HCT116 (cell line): ENCODE measurements around the gene TM4SF20. TPM values are rescaled to one million over a fixed set of nuclear protein-coding genes. Genes with fewer than 3 reads are reported as not detected.

Source experiments
- ATAC-seq: fragments of 200-7000 bp; cut with Tn5 transposase; 2 replicates; pipeline ENCODE4 v1.9.1; 2020; ENCODE audit warnings: mild to moderate bottlenecking, moderate library complexity
- BruUV-seq: library from RNA; stranded (reverse); fragments of 400-500 nt; replicated peaks from 2 replicates; lab custom pipeline; 2021; lab: Mats Ljungman, UMichigan
- CTCF ChIA-PET: fragments of 300-600 bp; sonication (Branson Sonifier 250); formaldehyde crosslinking; loops from one replicate; lab custom pipeline; 2021; ENCODE audit warnings: antibody characterized with exemption; lab: Charles Lee
- POLR2A ChIA-PET: fragments of 300-600, 350-600 bp; sonication (Branson Sonifier 250); formaldehyde crosslinking; loops from one replicate; lab custom pipeline; 2021; ENCODE audit warnings: antibody characterized with exemption; lab: Charles Lee
- RAD21 ChIA-PET, 2 experiments: fragments of 300-600 bp; sonication (Branson Sonifier 250); formaldehyde crosslinking; loops; one replicate each; lab custom pipeline; 2023; ENCODE audit warnings: low total read pairs in 2 of 2; ENCODE audit not compliant: uncharacterized antibody in 2 of 2, unreplicated experiment in 2 of 2, low non-redundant PET in 1 of 2; lab: Charles Lee
- DNase-seq: peaks from one replicate; pipeline ENCODE4 v3.0.0-alpha.2; 2010; ENCODE audit warnings: low read depth, low spot score
- H2AFZ ChIP-seq: fragments of 200-600 bp; shearing (Covaris generic), sonication (generic); 2 replicates; pipeline ENCODE4 v1.6.1; 2017; ENCODE audit warnings: low read depth, mixed run types, mixed read lengths, antibody characterized with exemption, low read length; ENCODE audit not compliant: poor library complexity, severe bottlenecking
- H3K27ac ChIP-seq: 2 replicates; pipeline ENCODE4 v1.5.1; 2012; ENCODE audit warnings: low read depth, low read length
- H3K27me3 ChIP-seq: fragments of 200-600 bp; sonication (generic); 2 replicates; pipeline ENCODE4 v1.6.1; 2016; ENCODE audit warnings: mixed run types, low read length, mixed read lengths; ENCODE audit not compliant: insufficient read depth
- H3K36me3 ChIP-seq, 2 experiments: fragments of 200-500 bp in 1 of 2; fragments of 200-600 bp in 1 of 2; sonication (Bioruptor generic) in 1 of 2; sonication (generic) in 1 of 2; 2 replicates each; pipeline versions ENCODE4 v1.5.1 to v1.6.1; 2014 to 2016; ENCODE audit warnings: low read length in 2 of 2, inconsistent platforms in 1 of 2, mixed read lengths in 1 of 2, mixed run types in 1 of 2; ENCODE audit not compliant: insufficient read depth in 2 of 2, control insufficient read depth in 1 of 2
- H3K4me1 ChIP-seq, 2 experiments: fragments of 200-600 bp in 1 of 2; sonication (generic) in 1 of 2; 2 replicates each; pipeline versions ENCODE4 v1.5.1 to v1.6.1; 2012 to 2017; ENCODE audit warnings: low read length in 2 of 2, inconsistent platforms in 1 of 2, mild to moderate bottlenecking in 1 of 2, mixed read lengths in 1 of 2, mixed run types in 1 of 2, moderate library complexity in 1 of 2; ENCODE audit not compliant: insufficient read depth in 2 of 2, control insufficient read depth in 1 of 2
- H3K4me2 ChIP-seq: fragments of 200-600 bp; sonication (generic); 2 replicates; pipeline ENCODE4 v1.6.1; 2017; ENCODE audit warnings: mixed run types, low read length, mixed read lengths
- H3K4me3 ChIP-seq, 2 experiments: fragments of 200-600 bp in 1 of 2; sonication (generic) in 1 of 2; replicated peaks in 1 of 2; 2 replicates each; pipeline ENCODE4 v1.5.1; 2011 to 2016; ENCODE audit warnings: low read length in 2 of 2, control low read depth in 1 of 2, low read depth in 1 of 2, mild to moderate bottlenecking in 1 of 2, mixed read lengths in 1 of 2, mixed run types in 1 of 2
- H3K79me2 ChIP-seq: fragments of 200-600 bp; sonication (generic); 2 replicates; pipeline ENCODE4 v1.6.1; 2017; ENCODE audit warnings: mild to moderate bottlenecking, mixed run types, low read length, moderate library complexity, mixed read lengths; ENCODE audit not compliant: insufficient read depth
- H3K9ac ChIP-seq: fragments of 200-600 bp; sonication (generic); 2 replicates; pipeline ENCODE4 v1.6.1; 2016; ENCODE audit warnings: low read length, mixed read lengths
- H3K9me2 ChIP-seq: fragments of 200-600 bp; sonication (generic), shearing (Covaris generic); 2 replicates; pipeline ENCODE4 v1.6.1; 2017; ENCODE audit warnings: mixed run types, mild to moderate bottlenecking, moderate library complexity; ENCODE audit not compliant: insufficient read depth
- H3K9me3 ChIP-seq, 2 experiments: fragments of 200-500 bp in 1 of 2; fragments of 200-600 bp in 1 of 2; sonication (Bioruptor generic) in 1 of 2; sonication (generic) in 1 of 2; 2 replicates each; pipeline ENCODE4 v1.6.1; 2014 to 2017; ENCODE audit warnings: low read length in 2 of 2, mixed read lengths in 2 of 2, inconsistent platforms in 1 of 2, low read depth in 1 of 2, mild to moderate bottlenecking in 1 of 2, mixed run types in 1 of 2, moderate library complexity in 1 of 2; ENCODE audit not compliant: control insufficient read depth in 1 of 2, insufficient read depth in 1 of 2
- H4K20me1 ChIP-seq: fragments of 200-600 bp; sonication (generic), shearing (Covaris generic); 2 replicates; pipeline ENCODE4 v1.6.1; 2017; ENCODE audit warnings: mixed run types, mild to moderate bottlenecking, moderate library complexity; ENCODE audit not compliant: insufficient read depth
- ATF3 ChIP-seq: IDR thresholded peaks from 2 replicates; pipeline ENCODE4 v1.6.1; 2012
- CBX3 ChIP-seq: IDR thresholded peaks from 2 replicates; pipeline ENCODE4 v1.6.1; 2012; ENCODE audit warnings: low read depth
- CEBPB ChIP-seq: IDR thresholded peaks from 2 replicates; pipeline ENCODE4 v1.6.1; 2012; ENCODE audit warnings: low read depth
- CTCF ChIP-seq, 3 experiments: fragments of 200-600 bp in 1 of 3; sonication (generic) in 1 of 3; IDR thresholded peaks in 2 of 3; conservative IDR thresholded peaks in 1 of 3; 2 replicates each; pipeline ENCODE4 v1.5.1; 2012 to 2017; ENCODE audit warnings: low read depth in 2 of 3, low read length in 2 of 3, antibody characterized with exemption in 1 of 3, borderline replicate concordance in 1 of 3, control low read depth in 1 of 3, mild to moderate bottlenecking in 1 of 3, mixed read lengths in 1 of 3, mixed run types in 1 of 3, moderate library complexity in 1 of 3; ENCODE audit not compliant: insufficient read depth in 1 of 3
- EGR1 ChIP-seq: IDR thresholded peaks from 2 replicates; pipeline ENCODE4 v1.6.1; 2012; ENCODE audit warnings: low read depth
- ELF1 ChIP-seq: IDR thresholded peaks from 2 replicates; pipeline ENCODE4 v1.6.1; 2012; ENCODE audit warnings: low read depth, borderline replicate concordance
- EZH2 ChIP-seq: fragments of 200-600 bp; sonication (generic); IDR thresholded peaks from 2 replicates; pipeline ENCODE4 v1.6.1; 2017; ENCODE audit warnings: antibody characterized with exemption, mixed run types
- EZH2phosphoT487 ChIP-seq: fragments of 200-600 bp; IDR thresholded peaks from 2 replicates; pipeline ENCODE4 v1.6.1; 2018; ENCODE audit warnings: antibody characterized with exemption, borderline replicate concordance
- FOSL1 ChIP-seq: IDR thresholded peaks from 2 replicates; pipeline ENCODE4 v1.6.1; 2012; ENCODE audit warnings: low read depth
- JUND ChIP-seq: IDR thresholded peaks from 2 replicates; pipeline ENCODE4 v1.6.1; 2012
- POLR2A ChIP-seq: IDR thresholded peaks from 2 replicates; pipeline ENCODE4 v1.7.0; 2011; ENCODE audit warnings: borderline replicate concordance; ENCODE audit not compliant: insufficient read depth, insufficient read length; ENCODE audit errors: extremely low read depth
- POLR2AphosphoS5 ChIP-seq: IDR thresholded peaks from 2 replicates; pipeline ENCODE4 v1.6.1; 2011; ENCODE audit warnings: mild to moderate bottlenecking, low read depth, low read length, moderate library complexity
- RAD21 ChIP-seq: IDR thresholded peaks from 2 replicates; pipeline ENCODE4 v1.6.1; 2012; ENCODE audit warnings: low read depth, mild to moderate bottlenecking
- REST ChIP-seq: IDR thresholded peaks from 2 replicates; pipeline ENCODE4 v1.6.1; 2012; ENCODE audit warnings: low read depth
- SIN3A ChIP-seq: IDR thresholded peaks from 2 replicates; pipeline ENCODE4 v1.6.1; 2012; ENCODE audit warnings: low read depth
- SP1 ChIP-seq: IDR thresholded peaks from 2 replicates; pipeline ENCODE4 v1.6.1; 2012; ENCODE audit warnings: low read depth
- SRF ChIP-seq: IDR thresholded peaks from 2 replicates; pipeline ENCODE4 v1.6.1; 2012; ENCODE audit warnings: low read depth
- TCF7L2 ChIP-seq: IDR thresholded peaks from 2 replicates; pipeline ENCODE4 v1.7.0; 2011; ENCODE audit warnings: borderline replicate concordance, inconsistent platforms; ENCODE audit not compliant: insufficient read depth, insufficient read length; ENCODE audit errors: extremely low read depth
- YY1 ChIP-seq: IDR thresholded peaks from 2 replicates; pipeline ENCODE4 v1.6.1; 2011; ENCODE audit warnings: low read length, low read depth, moderate library complexity, mild to moderate bottlenecking; ENCODE audit not compliant: insufficient replicate concordance; ENCODE audit errors: extremely low read depth
- ZFX ChIP-seq: fragments of 450-650 bp; IDR thresholded peaks from 2 replicates; pipeline ENCODE4 v1.6.1; 2017
- ZNF274 ChIP-seq: fragments of 200-500 bp; sonication (Bioruptor generic); IDR thresholded peaks from 2 replicates; pipeline ENCODE4 v1.6.1; 2014; ENCODE audit warnings: mild to moderate bottlenecking, low read depth, low read length, inconsistent platforms
- intact Hi-C: fragments of 100-400 bp; cut with micrococcal nuclease; formaldehyde crosslinking; loops from 2 replicates; pipeline ENCODE4 v1.10.0; 2022
- total RNA-seq: library from RNA; stranded (reverse); gene quantifications from one replicate; pipeline ENCODE4 v1.2.1, GENCODE V29; 2021; ENCODE audit not compliant: unreplicated experiment

Gene TM4SF20
- total RNA-seq, 1 experiment from 2014 or later = not detected

- ChIA-PET CTCF (no interaction called here), POLR2A (no interaction called here), RAD21 (interaction anchor here in 1 of 2 experiments (0.7 kb wide), 1 partner anchor 87 kb away, joined by 3 read pairs; no protein-coding TSS in a partner anchor)
- Histone ChIP-seq H3K4me3 (peak within 1 kb of the TSS; percentile 78 to 89), H4K20me1 (no peaks in the 10 kb centered on the region), H2AFZ (peak within 1 kb of the TSS; percentile 93), H3K27ac (peak within 1 kb of the TSS; percentile 89), H3K4me2 (peak within 1 kb of the TSS; percentile 95), H3K9ac (peak within 1 kb of the TSS; percentile 90), H3K9me2 (no peaks in the 10 kb centered on the region), H3K79me2 (peaks cover 52% of the 10 kb centered on the region), H3K27me3 (no peaks in the 10 kb centered on the region), H3K36me3 (no peaks in the 10 kb centered on the region; a peak in 1 of 4 replicates), H3K4me1 (peaks cover 5 to 24% of the 10 kb centered on the region in 2 experiments; a peak in 3 of 4 replicates), H3K9me3 (no peaks in the 10 kb centered on the region)
- intact Hi-C loops = no loop called here
- ATAC-seq (peak; percentile 93), DNase-seq (peak; percentile 87)
- BruUV-seq = no TSS peak
- TF ChIP-seq CBX3 (peak; percentile 99), CTCF (IDR thresholded peaks at IDR 0.05 in 2 of 3, conservative IDR thresholded peaks at IDR 0.05 in 1 of 3; ENCODE audit: borderline replicate concordance in 1 of 3, insufficient read depth in 1 of 3, low read depth in 2 of 3, low read length in 2 of 3) (peak in 2 of 3 experiments; percentile 32; a peak in 2 of 6 replicates), RAD21 (peak; percentile 48; the same call in 1 of the 2 replicates), ELF1 (peak; percentile 98), YY1 (peak; percentile 99), POLR2AphosphoS5 (peak; percentile 85), POLR2A (peak; percentile 69), ZNF274 (no peak), EZH2phosphoT487 (no peak), ZFX (peak; percentile 96), JUND (peak; percentile 54; the same call in 1 of the 2 replicates), EGR1 (peak; percentile 96), REST (no peak), CEBPB (peak; percentile 37; the same call in 1 of the 2 replicates), SP1 (peak; percentile 81), SIN3A (peak; percentile 92), EZH2 (no peak), FOSL1 (no peak; the same call in 1 of the 2 replicates), SRF (no peak; the same call in 1 of the 2 replicates), ATF3 (no peak; the same call in 1 of the 2 replicates), TCF7L2 (no peak)
Measured at GRCh38 chr2:227324995-227325838, 53.9 kb downstream of the TM4SF20 start, which contains the start of gene MFF. Gene MFF (plus strand): TSS chr2:227325251. CDS start chr2:227330666, 5,415 bp downstream.
